HCT116 (cell line): ENCODE results near the gene C2orf76.
"Not testable (repeated sequence)": the region's sequence is repeated elsewhere in the genome, so short reads cannot be mapped to it uniquely, and the experiment has no call there.

Experiments
- CTCF ChIP-seq, 3 experiments: fragments of 200-600 bp in 1 of 3; sonication (generic) in 1 of 3; IDR thresholded peaks in 2 of 3; conservative IDR thresholded peaks in 1 of 3; 2 replicates each; pipeline ENCODE4 v1.5.1; 2012 to 2017; ENCODE audit warnings: low read depth in 2 of 3, low read length in 2 of 3, antibody characterized with exemption in 1 of 3, borderline replicate concordance in 1 of 3, control low read depth in 1 of 3, mild to moderate bottlenecking in 1 of 3, mixed read lengths in 1 of 3, mixed run types in 1 of 3, moderate library complexity in 1 of 3; ENCODE audit not compliant: insufficient read depth in 1 of 3
- EZH2 ChIP-seq: fragments of 200-600 bp; sonication (generic); IDR thresholded peaks from 2 replicates; pipeline ENCODE4 v1.6.1; 2017; ENCODE audit warnings: antibody characterized with exemption, mixed run types
- EZH2phosphoT487 ChIP-seq: fragments of 200-600 bp; IDR thresholded peaks from 2 replicates; pipeline ENCODE4 v1.6.1; 2018; ENCODE audit warnings: antibody characterized with exemption, borderline replicate concordance
- TCF7L2 ChIP-seq: IDR thresholded peaks from 2 replicates; pipeline ENCODE4 v1.7.0; 2011; ENCODE audit warnings: borderline replicate concordance, inconsistent platforms; ENCODE audit not compliant: insufficient read depth, insufficient read length; ENCODE audit errors: extremely low read depth
- ZFX ChIP-seq: fragments of 450-650 bp; IDR thresholded peaks from 2 replicates; pipeline ENCODE4 v1.6.1; 2017

GRCh38 chr2:119403618-119404017, 37.0 kb upstream of the C2orf76 start:
- not testable (repeated sequence) for TF ChIP-seq TCF7L2; CTCF (IDR thresholded peaks at IDR 0.05 in 2 of 3, conservative IDR thresholded peaks at IDR 0.05 in 1 of 3; ENCODE audit: borderline replicate concordance in 1 of 3, insufficient read depth in 1 of 3, low read depth in 2 of 3, low read length in 2 of 3); EZH2; ZFX; EZH2phosphoT487
